GM12878 (cell line): ENCODE measurements around the gene UBE2G2. TPM values are rescaled to one million over a fixed set of nuclear protein-coding genes. Genes with fewer than 3 reads are reported as not detected.

Experiments
- ATAC-seq: fragments of 200-7000 bp; cut with Tn5 transposase; 3 replicates; pipeline ENCODE4 v1.9.1; 2020; ENCODE audit warnings: mild to moderate bottlenecking, moderate library complexity
- BruUV-seq: library from RNA; stranded (reverse); fragments of 400-500 nt; replicated peaks from 2 replicates; lab custom pipeline; 2021; lab: Mats Ljungman, UMichigan
- CTCF ChIA-PET: fragments of 300-600 bp; sonication (Branson Sonifier 250); formaldehyde crosslinking; extraction: SDS; loops from one replicate; lab custom pipeline; 2021; ENCODE audit warnings: inconsistent platforms; lab: Yijun Ruan, JAX
- POLR2A ChIA-PET: fragments of 350-600 bp; formaldehyde crosslinking; extraction: SDS; loops from one replicate; lab custom pipeline; 2021; ENCODE audit warnings: inconsistent platforms; lab: Charles Lee
- RAD21 ChIA-PET: fragments of 300-600 bp; sonication (Branson Sonifier 250); formaldehyde crosslinking; loops from one replicate; lab custom pipeline; 2023; ENCODE audit warnings: antibody characterized with exemption; ENCODE audit not compliant: unreplicated experiment; lab: Charles Lee
- SMC1A ChIA-PET: fragments of 300-600 bp; sonication (Branson Sonifier 250); formaldehyde crosslinking; loops from one replicate; lab custom pipeline; 2023; ENCODE audit not compliant: unreplicated experiment, uncharacterized antibody; lab: Charles Lee
- DNase-seq: peaks from one replicate; pipeline ENCODE4 v3.0.0-alpha.2; 2011; ENCODE audit warnings: low read depth, low spot score
- FAIRE-seq: peaks from 3 replicates; lab custom pipeline; 2011; peaks lifted over from hg19 to GRCh38; lab: Jason Lieb, UNC
- H2AFZ ChIP-seq: 2 replicates; pipeline ENCODE4 v1.6.0; 2011; ENCODE audit warnings: low read depth, low read length, control low read depth; ENCODE audit not compliant: control insufficient read depth
- H3K27ac ChIP-seq: 2 replicates; pipeline ENCODE4 v1.5.1; 2011; ENCODE audit warnings: control low read depth; ENCODE audit not compliant: control insufficient read depth, insufficient read depth
- H3K27me3 ChIP-seq, 2 experiments: replicated peaks in 1 of 2; 2 replicates each; pipeline versions ENCODE4 v1.6.0 to v1.6.1; 2011; ENCODE audit warnings: low read length in 1 of 2; ENCODE audit not compliant: control insufficient read depth in 2 of 2, insufficient read depth in 2 of 2
- H3K36me3 ChIP-seq, 2 experiments: 2 replicates each; pipeline ENCODE4 v1.5.1; 2011; ENCODE audit warnings: low read length in 1 of 2; ENCODE audit not compliant: control insufficient read depth in 2 of 2, insufficient read depth in 2 of 2
- H3K4me1 ChIP-seq: 2 replicates; pipeline ENCODE4 v1.6.1; 2011; ENCODE audit warnings: mild to moderate bottlenecking, low read length, moderate library complexity, mixed read lengths; ENCODE audit not compliant: control insufficient read depth, insufficient read depth
- H3K4me2 ChIP-seq: 2 replicates; pipeline ENCODE4 v1.6.0; 2011; ENCODE audit warnings: control low read depth; ENCODE audit not compliant: control insufficient read depth, insufficient read depth
- H3K4me3 ChIP-seq: fragments of 200-600 bp; sonication (generic); 2 replicates; pipeline ENCODE4 v1.5.1; 2016
- H3K79me2 ChIP-seq: 2 replicates; pipeline ENCODE4 v1.6.0; 2011; ENCODE audit warnings: low read length; ENCODE audit not compliant: control insufficient read depth, insufficient read depth
- H3K9ac ChIP-seq: 2 replicates; pipeline ENCODE4 v1.8.0; 2011; ENCODE audit warnings: low read length, control low read depth, mixed read lengths; ENCODE audit not compliant: control insufficient read depth, insufficient read depth
- H3K9me3 ChIP-seq: replicated peaks from 3 replicates; pipeline ENCODE4 v1.5.1; 2011; ENCODE audit warnings: mild to moderate bottlenecking, low read length; ENCODE audit not compliant: control insufficient read depth, insufficient read depth
- H4K20me1 ChIP-seq: 2 replicates; pipeline ENCODE4 v1.6.0; 2011; ENCODE audit not compliant: control insufficient read depth, insufficient read depth
- IKZF2 ChIP-seq, 2 experiments: fragments of 450-650 bp; IDR thresholded peaks; 2 replicates each; pipeline ENCODE4 v1.6.1; 2017; ENCODE audit warnings: mild to moderate bottlenecking in 2 of 2, moderate library complexity in 2 of 2
- KAT2A ChIP-seq: conservative IDR thresholded peaks from 2 replicates; pipeline ENCODE4 v1.6.1; 2011; ENCODE audit warnings: low read depth, low read length; ENCODE audit not compliant: control insufficient read depth
- KDM1A ChIP-seq: fragments of 200-600 bp; sonication (generic); IDR thresholded peaks from 2 replicates; pipeline ENCODE4 v1.6.1; 2016; ENCODE audit warnings: borderline replicate concordance
- NR2F1 ChIP-seq: fragments of 450-650 bp; conservative IDR thresholded peaks from 2 replicates; pipeline ENCODE4 v1.6.1; 2017; ENCODE audit warnings: mild to moderate bottlenecking
- RAD51 ChIP-seq: fragments of 450-650 bp; IDR thresholded peaks from 2 replicates; pipeline ENCODE4 v1.6.1; 2016; ENCODE audit warnings: moderate library complexity, mild to moderate bottlenecking, inconsistent platforms
- SIX5 ChIP-seq: IDR thresholded peaks from 2 replicates; pipeline ENCODE4 v1.6.1; 2011; ENCODE audit warnings: mild to moderate bottlenecking, low read depth, low read length, moderate library complexity; ENCODE audit not compliant: severe bottlenecking
- SREBF1 ChIP-seq: IDR thresholded peaks from 2 replicates; pipeline ENCODE4 v1.6.1; 2012; ENCODE audit warnings: mild to moderate bottlenecking, low read length
- WGBS: methylation state at CpG from one replicate; pipeline ENCODE4 v1.1.6; 2016; ENCODE audit warnings: low lambda C conversion rate; ENCODE audit not compliant: insufficient replicate concordance, insufficient coverage; ENCODE audit errors: missing lambda C conversion rate; 5-methylcytosine and 5-hydroxymethylcytosine counted together
- in situ Hi-C: fragments of 300-500 bp; cut with MboI; formaldehyde crosslinking; loops from 9 replicates; pipeline ENCODE4 v1.14.3; 2018; ENCODE audit warnings: mixed read lengths
- intact Hi-C: fragments of 100-400 bp; cut with micrococcal nuclease; formaldehyde crosslinking; loops from one replicate; pipeline ENCODE4 v1.14.2; 2022; ENCODE audit not compliant: unreplicated experiment
- polyA plus RNA-seq, 11 experiments: library from polyadenylated mRNA; depleted of rRNA in 4 of 11; unstranded in 6 of 11; stranded (reverse) in 5 of 11; fragments of >200 nt; fragmentation: Nextera tagmentation in 4 of 11; fragmentation: Illumina TruSeq in 1 of 11; extraction: Ambion mirVana in 4 of 11; extraction: Trizol in 1 of 11; gene quantifications; 1 replicate in 1 of 11; 2 replicates in 10 of 11; pipeline versions ENCODE4 v1.2.1 to v1.2.3, GENCODE V29; 2011 to 2016; ENCODE audit warnings: inconsistent platforms in 2 of 11, missing spikeins in 2 of 11, low read depth in 1 of 11
- total RNA-seq, 4 experiments: library from RNA; depleted of rRNA in 3 of 4; stranded (reverse); fragments of >200 nt in 3 of 4; fragmentation: Illumina TruSeq in 1 of 4; extraction: Trizol in 1 of 4; gene quantifications; 2 replicates each; pipeline versions ENCODE4 v1.2.1 to v1.2.3, GENCODE V29; 2013 to 2021
- TF ChIP-seq, protein P1 (sequence below): fragments of 450-650 bp; conservative IDR thresholded peaks from 2 replicates; pipeline ENCODE4 v1.6.1; 2017; ENCODE audit warnings: mild to moderate bottlenecking, moderate library complexity

The UBE2G2 gene
- total and polyA plus RNA-seq, 10 of the 15 experiments (the other 5 are each of a cell fraction or from before 2014, with no cell fraction given): 27.0 to 139 (median 75.9) TPM

DNA sequence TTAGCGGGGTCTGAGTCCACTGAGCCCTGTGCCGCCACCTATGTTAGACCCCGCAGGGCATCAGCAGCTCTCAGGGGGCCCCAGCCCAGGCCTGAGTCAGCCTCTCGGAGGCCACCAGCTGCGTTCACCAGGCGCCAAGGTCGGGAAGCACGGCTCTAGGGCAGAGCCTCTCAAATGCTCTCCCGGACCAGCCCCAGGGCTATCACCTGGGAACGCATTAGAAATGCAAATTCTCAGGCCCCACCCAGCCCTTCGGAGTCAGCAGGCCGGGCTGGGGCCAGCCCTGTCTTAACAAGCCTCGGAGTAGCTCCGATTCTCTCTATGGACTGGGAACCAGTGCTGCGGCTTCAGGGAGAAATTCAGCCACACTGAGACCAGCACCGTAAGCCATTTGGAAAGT, 53.0 kb downstream of the UBE2G2 start:
- ChIA-PET CTCF (no interaction called here), POLR2A (no interaction called here), SMC1A (no interaction called here), RAD21 (no interaction called here)
- no peaks in the 10 kb centered on the region for H4K20me1 ChIP-seq
- BruUV-seq: no TSS peak
- no peaks in the 10 kb centered on the region for H3K4me1 ChIP-seq
- TF ChIP-seq, protein P1, sequence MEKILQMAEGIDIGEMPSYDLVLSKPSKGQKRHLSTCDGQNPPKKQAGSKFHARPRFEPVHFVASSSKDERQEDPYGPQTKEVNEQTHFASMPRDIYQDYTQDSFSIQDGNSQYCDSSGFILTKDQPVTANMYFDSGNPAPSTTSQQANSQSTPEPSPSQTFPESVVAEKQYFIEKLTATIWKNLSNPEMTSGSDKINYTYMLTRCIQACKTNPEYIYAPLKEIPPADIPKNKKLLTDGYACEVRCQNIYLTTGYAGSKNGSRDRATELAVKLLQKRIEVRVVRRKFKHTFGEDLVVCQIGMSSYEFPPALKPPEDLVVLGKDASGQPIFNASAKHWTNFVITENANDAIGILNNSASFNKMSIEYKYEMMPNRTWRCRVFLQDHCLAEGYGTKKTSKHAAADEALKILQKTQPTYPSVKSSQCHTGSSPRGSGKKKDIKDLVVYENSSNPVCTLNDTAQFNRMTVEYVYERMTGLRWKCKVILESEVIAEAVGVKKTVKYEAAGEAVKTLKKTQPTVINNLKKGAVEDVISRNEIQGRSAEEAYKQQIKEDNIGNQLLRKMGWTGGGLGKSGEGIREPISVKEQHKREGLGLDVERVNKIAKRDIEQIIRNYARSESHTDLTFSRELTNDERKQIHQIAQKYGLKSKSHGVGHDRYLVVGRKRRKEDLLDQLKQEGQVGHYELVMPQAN: no peak
- TF ChIP-seq SREBF1 (no peak), NR2F1 (no peak), SIX5 (no peak), RAD51 (no peak), IKZF2 (IDR thresholded peaks at IDR 0.05) (no peak), KDM1A (no peak), KAT2A (no peak)
- no peak overlapping the region for H2AFZ ChIP-seq
- in situ Hi-C loops: no loop called here
- no peak overlapping the region for H3K27ac ChIP-seq
- H3K9ac ChIP-seq: no peak overlapping the region
- no peaks in the 10 kb centered on the region; the same call in 2 of the 3 replicates for H3K9me3 ChIP-seq
- FAIRE-seq: no peak
- H3K79me2 ChIP-seq: no peaks in the 10 kb centered on the region
- intact Hi-C loops: no loop called here
- 60% methylated on average over 16 of the region's 16 CpGs for WGBS
- no peak overlapping the region for H3K4me2 ChIP-seq
- H3K4me3 ChIP-seq: no peak overlapping the region
- no peaks in the 10 kb centered on the region for H3K27me3 ChIP-seq
- ATAC-seq: no peak
- no peak for DNase-seq
- H3K36me3 ChIP-seq: no peaks in the 10 kb centered on the region
